ENCODE measurements around the gene CACNA1E. TPM values are rescaled to one million over a fixed set of nuclear protein-coding genes. Genes with fewer than 3 reads are reported as not detected.

The CACNA1E gene
- total and polyA plus RNA-seq, 2 of the 4 experiments (the other 2 are of a cell fraction) = not detected

DNA sequence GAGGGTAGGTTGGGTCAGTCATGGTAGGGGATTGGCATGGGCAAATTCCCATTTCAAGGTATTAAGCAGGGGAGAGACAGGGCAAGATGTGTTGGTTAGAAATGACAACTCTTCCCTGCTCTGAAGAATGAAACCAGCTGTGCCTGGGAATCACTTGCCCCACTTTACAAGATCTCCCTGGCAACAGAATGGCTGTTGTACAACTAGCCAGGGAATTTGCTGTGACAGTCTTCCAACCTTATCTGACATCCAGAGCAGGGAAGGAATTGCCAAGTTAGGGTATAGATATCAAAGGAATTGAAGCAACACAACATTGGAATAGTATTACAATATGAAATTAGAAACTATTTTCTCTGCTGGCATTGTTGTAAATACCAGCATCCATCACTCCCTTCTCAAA lies 154.7 kb downstream of the CACNA1E start:
- no peak overlapping the region for H3K56ac ChIP-seq (ENCODE audit: extremely low read depth, insufficient read depth, low read length)
- dilution Hi-C loops (cut with HindIII; ENCODE audit: low sequenced_read_pairs, unreplicated experiment) = no loop called here
- intact Hi-C loops (cut with micrococcal nuclease) = no loop called here
- no peak overlapping the region for H4K5ac ChIP-seq (ENCODE audit: low read depth, low read length)
- no peak overlapping the region for H4K8ac ChIP-seq (ENCODE audit: low read depth in 2 of 2, low read length in 2 of 2)
- H2AFZ ChIP-seq (replicated peaks; ENCODE audit: low read length, poor library complexity) = no peak overlapping the region
- no peaks in the 10 kb centered on the region for H3K36me3 ChIP-seq (ENCODE audit: control insufficient read depth, insufficient read depth, low read length)
- no peak overlapping the region for H4K91ac ChIP-seq (ENCODE audit: insufficient read depth, low read depth, low read length)
- DNase-seq = no peak
- H3K4me2 ChIP-seq (ENCODE audit: low read depth, low read length) = no peak overlapping the region
- H3K9ac ChIP-seq (ENCODE audit: low read depth, low read length) = no peak overlapping the region
- BruUV-seq (replicated peaks) = no TSS peak
- H3K4me1 ChIP-seq (ENCODE audit: control insufficient read depth, insufficient read depth, low read length) = no peaks in the 10 kb centered on the region
- no peak overlapping the region for H2BK120ac ChIP-seq (ENCODE audit: low read depth, low read length)
- H2BK5ac ChIP-seq (ENCODE audit: low read depth, low read length, poor library complexity, severe bottlenecking) = no peak overlapping the region
- H3K14ac ChIP-seq (replicated peaks; ENCODE audit: low read depth, low read length) = no peak overlapping the region
- no peak overlapping the region for H3K4ac ChIP-seq (ENCODE audit: low read depth, low read length)
- in situ Hi-C loops (cut with MboI; ENCODE audit: low sequenced_read_pairs) = no loop called here
- H3K9me1 ChIP-seq (ENCODE audit: insufficient read depth, low read length) = no peaks in the 10 kb centered on the region
- H3K9me3 ChIP-seq (ENCODE audit: control insufficient read depth, insufficient read depth, low read length) = 0 out of 2 replicates have a peak, but pooled peaks cover 2% of the 10 kb centered on the region
- CTCF ChIA-PET = no interaction called here
- no peak overlapping the region for H3K23ac ChIP-seq (ENCODE audit: low read depth, low read length)
- TF ChIP-seq POLR2A (IDR thresholded peaks at IDR 0.05; ENCODE audit: low read depth, low read length) (no peak), SMC3 (IDR thresholded peaks at IDR 0.05; ENCODE audit: low read depth, low read length) (no peak), MXI1 (IDR thresholded peaks at IDR 0.05; ENCODE audit: borderline replicate concordance, low read depth, low read length) (no peak), FOS (IDR thresholded peaks at IDR 0.05; ENCODE audit: low read depth, low read length) (no peak), BHLHE40 (IDR thresholded peaks at IDR 0.05; ENCODE audit: low read depth, low read length) (no peak), RFX5 (IDR thresholded peaks at IDR 0.05; ENCODE audit: low read depth, low read length) (no peak), RAD21 (IDR thresholded peaks at IDR 0.05; ENCODE audit: low read length) (no peak)
- no peaks in the 10 kb centered on the region for H3K27me3 ChIP-seq (ENCODE audit: control insufficient read depth, insufficient read depth, low read length)
- no peak overlapping the region for H2AK9ac ChIP-seq (replicated peaks; ENCODE audit: low read depth, low read length, poor library complexity)
- H2BK15ac ChIP-seq (ENCODE audit: low read depth, low read length) = no peak overlapping the region
- H2BK20ac ChIP-seq (ENCODE audit: low read depth, low read length) = no peak overlapping the region
- no peak overlapping the region for H3K4me3 ChIP-seq (ENCODE audit: insufficient read depth, low read depth, low read length)
- H4K20me1 ChIP-seq (ENCODE audit: insufficient read depth, low read length) = no peaks in the 10 kb centered on the region
- H3K27ac ChIP-seq (ENCODE audit: insufficient read depth, low read length) = no peak overlapping the region
- ATAC-seq (ENCODE audit: low read depth) = no peak
- H3K18ac ChIP-seq (ENCODE audit: low read depth, low read length) = no peak overlapping the region
- H2AK5ac ChIP-seq (ENCODE audit: low read depth, low read length) = no peak overlapping the region
- POLR2A ChIA-PET (ENCODE audit: unreplicated experiment) = no interaction called here
- no peaks in the 10 kb centered on the region for H3K79me1 ChIP-seq (ENCODE audit: low read depth in 1 of 2, low read length in 2 of 2)

Measured in IMR-90 (cell line).